GM11168 (cell line): ENCODE data around the gene NTNG1.

Experiments
- in situ Hi-C: fragments of 300-500 bp; cut with MboI; formaldehyde crosslinking; loops from one replicate; pipeline ENCODE4 v1.12.0; 2022; ENCODE audit warnings: low sequenced_read_pairs; ENCODE audit not compliant: unreplicated experiment

NTNG1 gene

DNA sequence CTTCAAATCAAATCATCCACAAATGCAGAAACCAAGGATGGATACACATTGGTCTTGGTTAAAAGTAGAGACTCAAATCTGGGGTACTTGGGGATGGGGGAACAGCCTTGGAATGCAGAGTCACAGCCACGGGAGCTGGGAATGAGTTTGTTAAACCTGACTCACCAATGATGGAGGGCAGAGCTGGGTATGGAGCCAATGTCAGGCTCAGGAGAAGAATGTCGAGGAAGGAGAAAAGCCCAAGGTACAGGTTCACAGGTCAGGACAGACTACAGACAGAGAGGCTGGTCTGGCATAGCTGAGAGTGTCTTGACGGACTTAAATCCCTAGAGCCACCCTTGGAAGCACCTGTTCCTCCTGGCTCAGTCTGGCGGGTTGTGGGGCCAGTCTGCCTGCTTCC is 237.6 kb downstream of the NTNG1 start:
- in situ Hi-C loops, result no loop called here

DNA sequence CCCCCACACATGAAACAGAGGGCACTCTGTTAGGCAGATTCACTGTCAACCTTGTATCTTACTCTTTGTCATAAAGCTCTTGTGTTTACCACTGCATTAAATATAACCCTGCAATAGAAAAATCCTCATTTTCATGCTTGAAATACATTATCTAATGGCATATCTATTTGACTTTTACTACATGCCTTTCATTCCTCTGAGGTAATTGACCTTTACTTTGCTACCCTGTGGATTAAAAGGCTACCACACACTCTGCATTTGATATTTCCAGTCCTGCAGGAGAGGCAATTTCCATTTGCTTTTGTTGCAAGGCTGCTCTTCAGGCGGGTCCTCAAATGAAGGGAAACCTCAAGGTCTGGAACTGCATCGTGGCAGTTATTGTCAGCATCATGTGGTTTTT is 238.0 kb downstream of the NTNG1 start:
- in situ Hi-C loops, result no loop called here

DNA sequence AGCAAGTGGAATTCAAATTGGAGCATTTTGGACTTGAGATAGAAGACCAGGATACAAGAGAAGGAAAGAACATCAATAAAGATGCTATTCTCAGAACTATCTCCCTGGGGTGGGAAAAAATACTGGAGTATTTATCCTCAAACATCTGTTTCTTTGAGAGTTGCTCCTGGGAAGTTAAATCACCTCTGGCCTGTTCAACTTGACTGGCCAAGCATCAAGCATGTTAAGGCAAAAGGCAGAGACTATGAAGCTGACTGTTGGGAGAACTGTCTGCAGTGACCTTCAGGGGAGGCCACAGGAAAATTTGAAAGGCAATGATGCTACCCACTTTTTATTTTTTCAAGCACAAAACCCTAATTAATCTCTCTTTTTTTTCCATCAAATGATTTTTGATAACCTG is 239.0 kb downstream of the NTNG1 start:
- in situ Hi-C loops, result no loop called here

DNA sequence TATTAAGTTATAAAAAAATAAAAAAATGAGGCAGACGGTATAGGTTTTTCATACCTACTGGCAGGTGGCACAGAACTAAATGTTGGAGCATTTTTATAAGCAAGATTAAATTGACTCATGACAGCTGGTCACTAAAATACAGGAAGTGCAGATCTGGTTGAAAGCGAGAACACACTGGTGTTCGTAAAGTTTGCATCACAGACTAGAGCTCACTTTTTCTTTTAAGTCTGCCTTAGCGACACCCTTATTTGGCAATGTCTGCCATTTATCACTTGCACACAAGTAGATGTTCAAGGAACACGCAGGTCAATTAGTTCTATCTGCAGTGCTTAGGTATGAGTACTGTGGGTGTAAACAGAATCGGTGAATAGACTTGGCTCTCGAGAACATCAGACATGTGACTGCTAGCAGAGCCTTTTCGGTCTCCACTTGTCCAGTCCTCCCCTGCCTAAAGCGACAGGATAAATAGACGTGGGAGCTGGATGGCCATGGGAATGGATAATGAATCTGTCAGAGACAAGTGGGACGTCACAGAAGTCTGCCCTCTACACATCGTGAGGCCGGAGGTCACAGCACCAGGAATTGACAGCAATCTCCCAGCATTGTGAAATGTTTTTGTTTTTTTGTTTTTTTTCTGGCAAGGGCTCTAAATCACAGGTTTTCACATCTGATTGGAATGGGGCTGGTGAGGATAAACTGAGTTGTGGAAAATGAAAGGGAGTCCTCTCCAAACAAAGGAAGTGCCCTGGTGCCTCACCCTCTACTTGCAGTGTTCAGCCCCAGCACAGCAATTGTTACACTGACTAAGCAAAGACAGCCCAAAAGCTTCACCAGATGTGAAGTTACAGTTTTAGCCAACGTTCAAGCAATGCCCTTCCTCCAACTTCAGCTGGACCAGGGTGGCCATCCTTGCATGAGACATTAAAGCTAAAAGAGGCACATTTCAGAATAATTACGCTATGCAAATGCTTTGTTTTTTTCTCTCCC is 248.9 kb downstream of the NTNG1 start:
- in situ Hi-C loops, result no loop called here

DNA sequence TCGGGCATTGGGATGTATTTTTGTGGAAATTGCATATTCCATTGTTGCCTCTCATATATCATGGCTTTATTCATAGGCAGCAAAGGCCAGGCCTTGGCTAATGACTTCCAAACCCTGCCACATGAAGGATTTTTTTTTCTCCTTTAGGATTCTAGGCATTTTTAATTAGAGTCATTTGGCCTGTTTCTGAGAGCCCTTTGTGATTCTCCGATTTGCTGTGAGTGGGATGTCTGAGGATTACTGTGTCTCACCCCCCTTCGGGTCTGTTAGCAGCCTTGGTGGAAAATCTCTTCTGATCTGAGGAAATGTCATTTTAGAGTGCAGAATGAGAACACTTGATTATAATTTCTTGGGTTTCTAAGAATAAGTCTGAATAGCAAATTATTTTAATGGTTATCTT is 253.5 kb downstream of the NTNG1 start:
- in situ Hi-C loops, result no loop called here

DNA sequence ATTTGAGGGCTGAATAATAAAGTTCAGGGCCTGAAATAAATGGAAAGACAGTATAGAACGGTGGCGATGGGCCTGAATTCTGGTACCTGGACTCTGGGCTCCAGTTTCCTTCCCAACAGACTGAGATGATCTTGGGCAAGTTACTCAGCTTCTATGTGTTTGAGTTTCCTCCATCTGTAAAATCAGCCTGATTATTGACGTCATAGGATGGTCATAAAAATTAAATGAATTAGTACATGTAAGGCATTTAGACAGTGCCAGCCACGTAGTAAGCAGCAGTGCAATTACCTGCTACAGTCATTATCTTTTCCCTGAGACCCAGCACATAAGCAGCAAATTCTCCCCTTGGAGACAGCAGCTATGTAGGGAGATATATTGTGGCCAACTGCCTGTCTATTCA is 260.9 kb downstream of the NTNG1 start:
- in situ Hi-C loops, result no loop called here

DNA sequence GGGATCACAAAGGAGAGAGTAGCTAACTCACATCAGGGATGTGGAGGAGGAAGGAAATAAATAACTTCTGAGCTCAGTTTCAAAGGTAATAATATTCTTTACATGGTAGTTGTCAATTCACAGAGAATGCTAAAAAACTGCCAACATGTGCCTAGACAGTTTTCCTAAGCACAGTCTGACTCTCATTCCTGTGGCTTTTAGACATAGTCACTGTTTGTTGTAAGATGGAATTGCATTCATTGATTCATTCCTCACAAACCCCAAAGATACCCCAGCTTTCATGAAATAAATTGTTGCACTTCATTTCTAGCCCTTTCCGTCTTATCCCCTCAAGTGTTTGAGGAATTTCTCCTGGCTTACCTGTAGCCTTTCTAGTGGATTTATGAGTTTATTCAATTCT is 263.9 kb downstream of the NTNG1 start:
- in situ Hi-C loops, result no loop called here

DNA sequence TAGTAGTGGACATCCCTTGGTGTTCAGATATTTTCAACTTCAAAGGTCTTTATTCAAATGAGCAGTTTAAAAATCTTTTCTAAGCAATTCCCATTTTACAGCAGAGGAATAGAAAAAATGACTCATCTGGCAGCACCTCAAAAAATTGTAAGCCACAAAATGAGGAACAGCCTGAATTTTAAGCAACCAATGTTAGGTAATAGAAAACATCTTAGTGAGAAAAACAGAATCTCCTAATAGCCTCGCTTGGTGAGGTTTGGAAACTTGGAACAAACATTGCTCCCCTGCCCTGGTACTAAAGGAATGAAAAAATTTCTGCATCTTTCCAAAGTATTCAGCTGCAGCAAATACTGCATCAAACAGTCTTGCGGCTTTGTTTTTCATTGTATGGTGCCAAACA is 264.4 kb downstream of the NTNG1 start:
- in situ Hi-C loops, result no loop called here

DNA sequence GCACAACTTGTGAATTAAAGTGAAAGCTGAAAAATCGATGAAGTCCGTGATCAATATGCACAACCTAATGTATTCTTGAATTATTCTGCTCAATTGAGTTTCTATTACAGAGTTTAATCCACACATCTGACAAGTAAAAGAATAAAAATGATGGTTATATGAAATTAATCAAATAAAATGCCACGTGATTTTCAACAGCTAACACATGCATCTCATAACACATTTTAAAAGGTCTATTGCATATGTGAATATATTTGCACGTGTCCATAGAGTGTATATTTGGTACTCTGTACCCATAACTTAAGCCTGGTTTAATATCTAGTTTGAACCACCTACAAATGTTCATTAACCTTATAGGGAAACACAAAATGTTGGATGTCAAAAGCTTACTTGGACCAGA is 266.2 kb downstream of the NTNG1 start:
- in situ Hi-C loops, result no loop called here

DNA sequence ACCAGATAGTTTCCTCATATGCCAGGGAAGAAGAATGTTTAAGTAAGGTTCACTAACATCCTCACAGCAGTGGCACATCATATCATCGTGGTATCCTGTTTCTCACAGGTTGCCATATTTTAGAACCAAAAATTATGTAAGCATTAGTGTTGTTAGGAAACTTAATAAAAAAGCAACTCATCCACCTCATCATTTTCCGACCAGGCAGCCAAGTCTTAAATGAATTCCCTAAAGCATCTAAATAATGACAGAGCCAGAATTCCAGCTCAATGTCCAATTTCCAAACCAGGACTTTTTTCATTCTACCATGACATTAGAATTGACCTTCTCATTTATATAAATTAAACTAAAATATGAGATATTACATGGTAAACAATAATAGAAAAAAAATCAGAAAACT is 272.7 kb downstream of the NTNG1 start:
- in situ Hi-C loops, result no loop called here

DNA sequence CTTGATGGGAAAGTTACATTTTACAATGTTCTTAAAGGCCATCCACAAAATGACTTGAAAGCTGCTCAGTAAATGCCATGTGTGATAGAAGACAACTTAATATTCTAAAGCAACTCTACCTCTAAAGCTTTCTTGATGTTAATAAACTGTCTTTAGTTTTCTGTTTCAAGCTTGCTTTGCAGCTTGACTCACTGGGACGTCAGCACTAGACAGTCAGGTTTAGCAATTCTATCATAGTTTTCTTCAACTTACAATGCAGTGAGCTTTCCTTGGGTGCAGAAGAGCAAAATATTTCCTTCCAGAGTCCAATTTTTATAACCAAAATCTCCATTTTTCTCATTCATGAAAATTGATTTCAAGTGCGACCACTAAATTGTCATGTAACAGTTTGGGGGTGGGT is 273.1 kb downstream of the NTNG1 start:
- in situ Hi-C loops, result no loop called here

DNA sequence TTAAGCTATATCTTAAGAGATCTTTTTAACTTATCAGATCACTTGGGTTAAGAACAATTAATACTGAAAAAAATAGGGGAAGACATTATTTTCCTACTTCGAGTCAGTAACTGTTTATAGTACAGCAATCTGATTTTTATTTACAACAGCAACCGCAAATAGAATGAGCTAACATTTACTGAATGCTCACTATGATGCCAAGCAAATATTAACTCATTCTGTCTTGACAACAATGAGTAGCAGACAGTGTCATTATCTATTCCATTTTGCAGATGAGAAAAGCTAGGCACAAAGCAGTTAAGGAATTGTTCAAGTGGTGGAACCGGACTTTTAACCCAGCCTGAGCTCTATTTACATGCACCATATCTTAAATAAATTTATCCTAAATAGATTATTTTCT is 273.7 kb downstream of the NTNG1 start:
- in situ Hi-C loops, result no loop called here

DNA sequence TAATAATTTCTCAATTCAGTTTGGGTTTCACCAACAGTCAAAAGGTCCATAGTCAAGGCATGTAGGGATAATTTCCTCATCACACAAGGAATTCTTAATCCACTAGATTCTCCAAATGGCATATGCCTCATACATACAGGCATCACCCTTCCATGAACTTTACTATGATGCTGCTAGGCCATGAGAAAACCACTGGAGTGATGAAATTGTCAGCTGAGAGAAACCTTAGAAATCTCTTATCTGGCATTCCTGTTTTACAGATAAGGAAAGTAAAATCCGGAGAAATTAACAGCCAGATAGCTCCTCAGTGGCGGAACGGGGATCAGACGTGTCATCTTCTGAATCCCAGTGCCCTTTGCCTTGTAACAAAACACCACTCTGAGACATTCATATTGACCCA is 274.4 kb downstream of the NTNG1 start:
- in situ Hi-C loops, result no loop called here

DNA sequence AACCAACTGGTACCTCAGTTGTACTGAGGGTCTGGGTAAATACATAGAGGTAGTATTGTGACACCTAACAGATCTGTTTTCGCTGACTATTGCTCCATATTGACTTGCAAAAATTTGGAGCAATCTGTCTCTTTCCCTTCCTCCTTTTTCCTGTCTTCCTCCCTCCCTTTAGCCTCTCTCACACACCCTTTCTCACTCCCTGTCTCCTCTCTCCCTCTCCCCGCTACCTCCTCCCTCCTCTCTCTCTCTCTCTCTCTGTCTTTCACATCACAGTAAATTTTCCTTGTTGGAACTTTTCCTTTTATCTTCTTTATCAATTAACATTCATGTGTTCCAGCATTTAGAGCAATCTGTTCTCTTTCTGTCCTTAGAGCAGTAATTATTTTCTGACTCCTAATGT is 278.2 kb downstream of the NTNG1 start:
- in situ Hi-C loops, result no loop called here

DNA sequence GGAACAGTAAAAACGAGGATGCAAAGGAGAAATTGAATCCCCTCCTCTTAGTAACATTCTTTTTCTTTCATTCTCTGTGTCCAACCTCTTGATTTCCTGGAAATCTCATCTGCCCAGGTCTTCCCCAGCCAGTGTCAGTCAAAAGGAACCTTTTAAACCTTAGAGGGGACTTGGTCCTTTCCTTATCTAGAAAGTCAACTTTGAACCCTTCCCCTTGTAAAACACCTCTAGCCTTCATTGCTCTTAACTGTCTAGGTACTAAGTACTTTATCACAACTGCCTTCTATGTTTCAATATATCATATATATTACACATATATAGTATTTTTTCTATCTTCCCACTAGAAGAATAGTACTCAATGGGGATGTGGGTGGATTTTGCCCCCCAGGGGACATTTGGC is 282.1 kb downstream of the NTNG1 start:
- in situ Hi-C loops, result no loop called here

DNA sequence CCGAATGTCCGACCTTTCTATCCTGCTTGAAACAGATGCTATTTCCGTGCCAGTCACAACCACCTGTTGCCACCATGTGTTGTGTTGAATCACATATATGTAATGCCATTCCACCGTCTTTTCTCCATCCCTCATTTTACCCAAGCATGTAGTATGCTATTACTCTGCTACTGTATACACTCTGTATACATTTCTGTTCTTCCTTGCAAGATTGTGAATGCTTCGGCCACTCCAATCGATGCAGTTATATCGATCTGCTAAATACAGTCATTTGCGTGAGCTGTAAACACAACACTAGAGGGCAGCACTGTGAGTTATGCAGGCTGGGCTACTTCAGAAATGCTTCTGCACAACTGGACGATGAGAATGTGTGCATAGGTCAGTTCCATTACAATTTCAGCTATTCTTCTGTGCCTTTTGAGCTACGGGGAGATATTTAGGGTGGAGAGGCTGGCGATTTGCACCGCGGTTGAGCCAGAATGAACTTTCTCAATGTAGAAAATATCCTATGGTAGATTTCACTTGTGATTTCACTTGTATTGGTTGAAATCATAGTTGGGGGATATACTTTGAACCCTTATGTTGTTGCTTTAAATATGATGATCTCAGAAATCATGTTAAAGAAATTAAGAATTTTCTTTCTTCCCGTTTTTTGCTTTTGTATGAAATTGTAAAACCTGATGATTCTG is 289.8 kb downstream of the NTNG1 start:
- in situ Hi-C loops, result loop anchor here (10.0 kb wide), 1 partner anchor 74 kb away; no protein-coding TSS in a partner anchor

DNA sequence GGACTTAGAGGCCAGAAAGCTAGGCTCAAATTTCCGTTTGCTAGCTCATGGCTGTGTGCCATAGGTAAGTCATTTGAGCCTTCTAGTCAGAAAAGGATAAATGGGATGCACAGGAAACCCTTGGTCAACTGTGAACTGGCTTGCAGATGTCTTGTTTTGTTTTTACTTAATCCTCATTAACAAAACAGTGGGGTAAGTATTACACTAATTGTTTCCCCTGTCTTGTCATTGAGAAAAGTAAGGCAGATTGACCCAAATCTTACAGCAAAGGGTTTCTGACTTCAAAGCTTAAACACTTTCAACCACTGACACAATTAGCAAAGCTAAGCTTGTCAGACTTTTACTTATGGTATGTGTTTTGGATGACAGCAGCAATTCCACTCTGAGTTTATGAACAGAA is 291.3 kb downstream of the NTNG1 start:
- in situ Hi-C loops, result loop anchor here (10.0 kb wide), 1 partner anchor 73 kb away; no protein-coding TSS in a partner anchor

DNA sequence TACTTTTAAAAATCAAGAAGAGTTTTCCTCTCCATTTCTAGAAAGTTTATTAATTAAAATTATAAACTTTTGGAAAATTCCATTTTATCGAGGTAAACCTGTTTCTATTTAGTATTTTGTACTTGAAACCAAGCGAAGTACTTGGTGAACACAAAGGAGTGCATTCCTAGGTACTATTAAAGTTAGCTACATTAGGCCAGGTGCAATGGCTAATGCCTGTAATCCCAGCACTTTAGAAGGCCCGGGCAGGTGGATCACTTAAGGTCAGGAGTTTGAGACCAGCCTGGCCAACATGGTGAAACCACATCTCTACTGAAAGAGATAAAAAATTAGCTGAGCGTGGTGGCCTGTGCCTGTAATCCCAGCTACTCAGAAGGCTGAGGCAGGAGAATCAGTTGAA is 292.2 kb downstream of the NTNG1 start:
- in situ Hi-C loops, result loop anchor here (10.0 kb wide), 1 partner anchor 72 kb away; no protein-coding TSS in a partner anchor

DNA sequence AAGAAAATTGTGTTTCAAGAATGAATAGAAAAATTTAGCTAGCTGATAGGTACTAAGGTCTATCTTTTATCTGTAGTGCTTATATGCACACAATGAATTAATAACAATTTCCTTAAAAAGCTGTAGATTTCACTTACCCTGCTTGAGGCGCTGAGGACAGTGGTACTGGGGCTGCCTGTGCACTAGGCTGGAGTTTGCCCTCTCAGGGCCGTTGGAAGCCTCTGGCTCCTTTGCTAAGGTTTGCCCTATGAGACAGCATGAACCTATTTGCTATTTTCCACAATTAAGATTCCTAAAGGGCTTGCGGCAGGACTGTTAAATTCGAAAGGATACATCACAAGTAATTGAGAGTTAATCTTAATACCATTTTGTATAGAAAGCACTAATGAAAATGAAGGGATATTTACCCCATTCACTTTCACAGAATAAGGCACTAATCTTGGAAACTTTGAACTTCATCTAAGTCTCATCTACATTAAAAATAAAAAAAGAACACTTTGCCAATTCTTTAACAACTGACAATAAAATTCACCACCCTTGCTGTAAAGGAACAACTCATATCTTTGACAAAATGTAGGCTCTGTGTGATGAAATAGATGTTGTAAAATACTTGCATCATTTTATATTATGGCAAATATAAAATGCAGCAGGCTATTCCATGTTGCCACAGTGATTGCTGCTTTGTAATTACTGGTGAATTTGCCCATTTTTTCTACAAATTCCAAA is 293.0 kb downstream of the NTNG1 start:
- in situ Hi-C loops, result loop anchor here (10.0 kb wide), 1 partner anchor 71 kb away; no protein-coding TSS in a partner anchor

DNA sequence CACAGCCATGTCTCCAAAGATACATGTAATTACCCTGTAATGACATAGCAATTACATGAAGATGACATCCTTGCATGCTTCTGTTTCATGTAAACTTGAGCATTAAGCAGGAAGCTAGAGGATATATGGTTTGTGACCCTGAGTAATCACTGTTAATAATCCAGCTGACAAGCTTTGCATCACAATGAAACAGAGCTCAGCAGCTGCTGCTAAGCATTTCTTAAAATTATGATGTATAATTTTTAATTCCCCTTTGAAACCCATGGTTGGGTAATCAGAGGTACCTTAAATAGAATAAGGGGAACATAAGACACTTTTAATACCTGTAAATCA is 293.5 kb downstream of the NTNG1 start:
- in situ Hi-C loops, result loop anchor here (10.0 kb wide), 1 partner anchor 70 kb away; no protein-coding TSS in a partner anchor
